KBM-7 (cell line): ENCODE data around the gene NUP88.
"Not testable (repeated sequence)": the region's sequence is repeated elsewhere in the genome, so short reads cannot be mapped to it uniquely, and the experiment has no call there.

Source experiments
- DNase-seq: peaks from one replicate; pipeline ENCODE4 v3.0.0-alpha.2; 2015
- in situ Hi-C: fragments of 300-500 bp; cut with MboI; formaldehyde crosslinking; loops from 2 replicates; pipeline ENCODE4 v1.14.3; 2020; ENCODE audit warnings: low sequenced_read_pairs, low pct_unique_long_range_greater_than_20kb, mixed read lengths

NUP88 gene

GRCh38 chr17:5419356-5419958 lies at the start of gene NUP88:
Gene NUP88 (minus strand): TSS chr17:5419662. CDS start chr17:5419650, 12 bp downstream.
- peak; percentile 99 for DNase-seq
- in situ Hi-C loops: no loop called here

- in situ Hi-C loops: no loop called here
- DNase-seq: peak; percentile 33
These were observed 48.6 kb upstream of the NUP88 start for GRCh38 chr17:5468075-5468473.

DNA sequence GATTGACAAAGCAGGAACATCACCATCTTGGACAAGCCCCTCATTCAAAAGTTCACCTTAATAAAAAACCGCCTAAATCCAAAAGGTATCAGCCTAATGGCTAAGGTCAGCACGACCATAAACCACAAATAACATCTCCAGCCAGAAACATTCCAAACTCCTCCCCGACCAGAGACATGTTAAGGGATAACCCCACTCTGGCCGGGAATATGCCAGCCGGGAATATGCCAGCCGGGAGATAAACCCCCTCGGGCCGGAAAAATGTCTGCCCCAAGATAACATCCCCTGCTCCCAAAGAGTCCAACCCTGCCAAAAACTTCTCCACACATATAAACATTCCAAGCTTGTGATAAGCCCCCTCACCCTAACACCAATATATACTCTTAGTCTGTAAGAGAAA lies 48.0 kb upstream of the NUP88 start:
- in situ Hi-C loops: no loop called here
- no peak for DNase-seq

DNA sequence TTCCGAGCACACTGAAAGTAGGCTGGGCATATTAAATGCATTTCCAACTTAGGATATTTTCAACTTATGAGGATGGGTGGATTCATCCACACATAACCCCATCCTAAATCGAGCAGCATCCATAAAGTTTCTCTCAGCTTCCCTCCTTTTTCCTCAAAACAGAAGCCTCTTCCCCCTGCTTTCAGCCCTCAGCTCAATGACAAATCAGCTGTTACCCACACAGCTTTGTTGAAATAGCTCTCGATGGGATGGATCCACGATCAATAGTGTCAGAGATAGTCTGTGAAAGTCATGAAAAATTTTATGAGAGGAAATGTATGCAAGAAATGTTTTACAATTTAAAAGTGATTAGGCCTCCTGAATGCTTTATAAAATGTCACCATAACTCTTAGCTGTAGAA lies 46.8 kb upstream of the NUP88 start:
- DNase-seq: no peak
- in situ Hi-C loops: no loop called here

DNA sequence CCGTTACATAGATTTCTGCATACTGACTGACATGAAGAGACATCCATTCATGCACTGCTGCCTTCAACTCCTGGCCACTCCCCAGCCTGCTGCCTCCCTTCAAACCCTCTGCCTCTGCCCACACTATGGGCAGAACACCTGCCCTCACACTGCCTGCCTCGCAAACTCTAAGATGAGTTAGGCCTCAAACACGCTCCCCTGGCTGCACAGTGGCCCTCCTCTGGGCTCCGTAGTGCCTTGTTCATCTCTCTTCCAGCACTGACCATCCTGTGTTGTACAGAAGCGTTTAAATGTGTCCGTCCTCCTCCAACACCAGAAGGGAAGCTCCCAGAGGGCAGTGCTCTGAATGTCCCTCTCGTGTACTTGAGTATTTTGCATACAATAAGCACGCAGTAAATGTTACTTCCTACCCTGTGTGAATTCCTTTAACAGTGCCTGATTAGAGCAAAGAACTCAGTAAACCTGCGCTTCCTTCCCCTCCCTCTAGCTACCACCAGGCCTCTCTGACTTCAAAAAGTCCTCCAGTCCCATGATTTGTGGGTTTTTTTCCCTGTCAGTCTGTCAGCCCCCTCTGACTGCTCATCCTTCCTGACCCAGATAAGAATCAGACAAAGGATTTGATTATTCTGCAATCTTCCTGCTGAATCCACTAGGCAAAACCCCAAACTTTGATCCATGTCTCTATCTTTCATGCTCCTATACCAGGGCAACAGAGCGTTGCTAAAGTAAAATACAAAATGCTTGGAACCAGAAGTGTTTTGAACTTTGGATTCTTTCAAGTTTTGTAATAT lies 45.5 kb upstream of the NUP88 start:
- peak; percentile 17 for DNase-seq
- in situ Hi-C loops: no loop called here

- no peak for DNase-seq
- in situ Hi-C loops: no loop called here
These were observed 27.3 kb upstream of the NUP88 start for GRCh38 chr17:5446786-5447185.

- no peak for DNase-seq
- in situ Hi-C loops: no loop called here
These were observed 24.7 kb upstream of the NUP88 start for GRCh38 chr17:5444209-5444608.

DNA sequence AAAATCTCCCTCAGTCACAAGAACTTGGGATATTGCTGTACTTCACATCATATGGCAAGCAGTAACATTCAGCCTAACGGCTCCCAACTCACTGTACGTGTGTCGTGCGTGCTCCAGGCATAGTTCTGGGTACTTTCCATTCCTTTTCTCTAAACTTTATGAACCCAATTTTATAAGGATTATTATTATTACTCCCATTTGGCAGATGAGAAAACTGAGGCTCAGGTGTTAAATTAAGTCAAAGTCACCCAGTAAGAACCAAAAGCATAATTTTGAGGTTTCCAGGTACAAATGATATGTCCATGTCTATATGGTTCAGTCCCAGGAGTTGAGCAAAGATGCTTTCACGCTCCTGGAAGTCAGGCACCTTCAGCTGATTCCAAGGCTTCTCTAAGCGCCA lies 24.3 kb upstream of the NUP88 start:
- no peak for DNase-seq
- in situ Hi-C loops: no loop called here

GRCh38 chr17:5439446-5439764 lies 19.9 kb upstream of the NUP88 start:
- in situ Hi-C loops: no loop called here
- no peak for DNase-seq

DNA sequence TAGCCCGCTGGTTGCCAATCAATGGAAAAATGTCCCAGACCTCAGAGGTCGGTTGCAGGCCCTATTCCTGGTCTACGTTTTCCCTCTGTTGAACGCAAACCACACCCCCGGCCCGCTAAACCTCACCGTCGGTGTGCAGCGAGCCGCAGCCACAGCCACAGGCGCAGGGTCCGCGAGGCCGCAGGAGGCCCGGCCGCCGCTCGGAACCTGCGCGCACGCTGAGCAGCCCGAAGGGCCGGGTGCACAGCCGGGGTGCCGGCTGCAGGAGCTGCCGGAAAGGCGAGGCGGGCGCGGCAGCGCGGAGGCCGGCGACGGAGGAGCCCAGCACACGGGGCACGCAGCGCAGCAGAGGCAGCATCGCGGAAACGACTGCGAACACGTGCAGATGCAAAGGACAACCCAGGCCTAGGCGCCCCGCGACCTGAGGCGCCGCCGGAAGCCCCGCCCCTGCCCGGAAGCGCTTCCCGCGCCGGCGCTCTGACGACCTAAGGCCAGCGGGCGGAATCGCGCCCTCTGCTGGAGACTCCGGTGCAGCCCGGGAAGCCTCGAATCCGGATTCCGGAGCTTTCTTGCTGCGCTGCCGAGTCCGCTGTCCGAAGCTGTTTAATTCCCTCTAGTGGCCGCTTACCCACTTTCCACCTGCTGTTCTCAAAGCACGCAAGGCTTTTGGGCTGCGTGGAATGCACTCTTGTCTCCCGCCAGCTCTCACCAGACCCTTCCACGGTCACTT lies 19.4 kb upstream of the NUP88 start, which contains the start of gene C1QBP:
Gene C1QBP, minus strand, starts transcription at position 440 of the 730 bp plus-strand sequence. Its CDS starts 82 bp downstream, at position 358.
- peak; percentile 96 for DNase-seq
- in situ Hi-C loops: no loop called here

DNA sequence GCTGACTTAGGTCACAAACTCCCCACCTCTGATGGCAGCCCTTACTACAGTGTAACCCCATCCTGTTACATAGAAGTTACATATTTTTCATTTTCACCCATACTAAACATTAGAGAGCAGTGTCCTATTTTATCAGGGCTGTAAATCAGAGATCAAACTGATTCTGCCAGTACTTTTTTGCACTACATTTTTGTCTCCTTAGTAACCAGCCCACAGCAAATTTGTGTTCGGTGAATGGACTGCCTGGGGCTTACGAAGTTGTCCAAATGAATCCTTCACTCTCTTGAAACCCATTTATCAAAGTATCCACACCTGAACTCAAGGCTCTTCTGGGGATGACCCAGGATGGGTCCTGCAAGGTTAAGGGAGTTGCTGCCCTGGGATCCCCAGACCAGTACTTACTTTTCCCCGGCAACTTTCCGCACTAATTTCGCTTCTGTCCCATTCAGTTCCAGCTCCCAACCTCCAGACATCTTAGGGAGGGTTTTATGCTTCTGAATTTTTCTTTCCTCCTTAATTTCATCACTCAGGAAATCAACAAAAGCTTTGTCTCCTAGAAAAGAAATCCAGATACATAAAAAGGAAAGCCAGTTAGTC lies 18.4 kb upstream of the NUP88 start:
- no peak for DNase-seq
- in situ Hi-C loops: no loop called here

GRCh38 chr17:5435781-5436315 lies 16.4 kb upstream of the NUP88 start:
- in situ Hi-C loops, DNase-seq: not testable (repeated sequence)

DNA sequence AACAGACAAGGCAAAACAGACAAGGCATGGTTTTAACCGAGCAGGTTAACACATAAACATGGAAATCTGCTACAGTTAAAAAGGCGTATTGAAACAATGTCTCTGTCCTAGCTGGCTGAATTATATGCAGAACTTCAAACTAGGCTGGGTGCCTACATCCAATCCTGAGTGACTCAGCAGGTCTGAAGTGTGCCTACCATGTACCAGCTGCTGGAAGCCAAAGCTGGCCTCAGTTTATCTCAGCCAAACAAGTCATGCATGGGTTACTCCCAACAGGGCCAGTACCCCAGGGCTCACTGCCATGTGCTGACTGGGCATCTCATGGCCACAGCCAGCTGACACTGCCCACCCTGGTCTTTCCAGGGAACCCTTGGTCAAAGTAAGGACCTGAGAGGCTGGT lies 15.5 kb upstream of the NUP88 start:
- in situ Hi-C loops: no loop called here
- DNase-seq: no peak

DNA sequence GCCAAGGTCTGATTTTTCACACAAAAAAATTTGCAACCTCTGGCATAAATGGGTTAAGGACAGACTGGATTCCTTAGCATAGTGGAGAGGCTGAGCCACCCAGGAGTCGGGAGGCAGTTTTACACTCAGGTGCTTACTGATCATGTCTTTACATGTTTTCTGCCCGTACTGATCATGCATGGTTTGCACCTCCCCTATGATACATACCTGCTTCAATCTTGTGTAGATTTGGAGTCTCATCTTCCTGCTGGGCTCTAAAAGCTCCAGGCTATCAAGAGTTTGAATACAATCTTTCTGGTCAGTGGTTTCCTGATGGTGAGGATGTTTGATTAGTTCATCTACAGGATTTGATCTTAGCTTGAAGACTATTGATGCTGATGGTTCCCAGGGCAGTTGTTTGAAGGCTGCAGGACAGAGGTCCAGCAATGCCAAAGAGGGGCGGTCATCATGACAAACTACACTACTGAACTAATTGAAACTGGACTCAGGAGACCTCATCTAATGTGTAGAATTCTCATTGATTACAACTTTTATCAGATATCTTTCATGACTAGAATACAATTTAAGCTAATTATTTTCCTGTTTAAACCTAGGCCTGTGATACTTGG lies 12.6 kb upstream of the NUP88 start:
- in situ Hi-C loops: no loop called here
- DNase-seq: peak; percentile 8

GRCh38 chr17:5431234-5431633 lies 11.8 kb upstream of the NUP88 start:
- in situ Hi-C loops: not testable (repeated sequence)
- DNase-seq: peak; percentile 18

DNA sequence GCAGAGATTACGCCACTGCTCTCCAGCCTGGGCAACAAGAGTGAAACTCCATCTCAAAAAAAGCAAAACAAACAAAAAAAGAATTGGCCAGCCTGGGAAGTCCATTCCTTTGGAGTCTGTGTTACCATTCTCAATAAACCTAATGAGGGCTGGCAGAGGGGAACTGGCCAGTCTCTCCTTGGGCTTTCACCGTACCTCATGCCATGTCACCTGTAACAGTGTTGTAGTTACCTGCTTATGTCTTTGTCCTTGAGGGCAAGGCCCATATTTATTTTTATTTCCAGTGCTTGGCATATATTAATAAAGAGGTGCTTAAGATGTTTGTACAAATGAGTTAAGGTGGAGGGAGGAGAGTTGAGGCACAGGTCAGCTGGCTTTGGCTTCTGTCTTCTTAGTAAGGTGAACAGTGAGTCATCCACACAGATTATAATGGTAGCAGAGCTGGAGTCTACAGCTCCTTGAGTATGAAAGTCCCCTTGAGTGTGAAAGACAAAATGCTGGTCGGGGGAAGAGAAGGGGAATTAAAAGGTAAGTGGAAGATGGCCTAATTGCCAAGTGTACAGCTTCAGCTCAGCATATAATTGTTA lies 11.0 kb upstream of the NUP88 start:
- in situ Hi-C loops: no loop called here
- no peak for DNase-seq

GRCh38 chr17:5429191-5429887 lies 9.9 kb upstream of the NUP88 start:
- in situ Hi-C loops: no loop called here
- DNase-seq: no peak

- in situ Hi-C loops: no loop called here
- DNase-seq: no peak
These were observed 6.4 kb upstream of the NUP88 start for GRCh38 chr17:5425826-5426225.
